CD4-positive, alpha-beta T cell treated with Interleukin-4 for 4 hours (primary cell): Measurements from ENCODE around the gene PCDHGA1.

Source experiments
- DNase-seq: peaks from one replicate; pipeline ENCODE4 v3.0.0-alpha.2; 2020

Gene PCDHGA1

DNA sequence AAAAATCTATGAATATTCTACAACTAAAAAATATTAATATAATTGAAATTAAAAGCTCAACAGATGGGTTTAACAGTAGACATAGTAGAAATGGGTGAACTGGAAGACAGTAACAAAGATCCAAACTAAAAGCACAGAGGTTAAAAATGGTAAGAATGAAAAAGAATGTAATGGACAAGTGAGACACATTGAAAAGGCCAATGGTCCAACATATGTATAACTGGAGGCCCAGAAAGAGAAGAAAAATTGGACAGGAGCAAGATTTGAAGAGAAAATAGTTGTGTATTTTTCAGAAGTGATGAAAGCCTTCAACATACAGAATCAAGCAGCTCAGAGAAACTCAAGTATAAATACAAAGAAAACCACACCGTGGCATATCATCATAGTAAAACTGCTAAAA lies 217.2 kb downstream of the PCDHGA1 start:
- DNase-seq: no peak

- DNase-seq: no peak
Observed at GRCh38 chr5:141547921-141548320, 217.6 kb downstream of the PCDHGA1 start.

- DNase-seq: peak; percentile 77
Observed at GRCh38 chr5:141557681-141558136, 227.4 kb downstream of the PCDHGA1 start.

GRCh38 chr5:141558150-141558549 lies 227.8 kb downstream of the PCDHGA1 start:
- no peak for DNase-seq

DNA sequence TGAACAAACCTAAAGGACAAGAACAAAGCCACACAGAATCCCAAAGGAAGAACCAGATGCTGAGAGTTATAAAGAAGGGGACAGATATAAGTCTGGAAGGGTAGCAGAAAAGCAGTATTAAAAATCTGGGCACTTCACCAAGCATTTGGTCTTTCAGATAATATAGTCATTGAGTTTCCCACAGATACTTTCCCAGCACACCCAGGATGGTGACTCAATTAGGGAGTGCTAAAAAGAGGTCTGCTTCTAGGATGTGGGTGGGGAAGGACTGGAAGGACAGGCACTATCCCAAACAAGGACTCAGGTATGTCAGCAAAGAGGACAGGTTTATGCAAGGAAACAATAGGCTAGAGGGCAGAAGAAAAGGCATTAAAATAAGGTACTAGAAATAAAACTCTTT lies 229.1 kb downstream of the PCDHGA1 start:
- no peak for DNase-seq

DNA sequence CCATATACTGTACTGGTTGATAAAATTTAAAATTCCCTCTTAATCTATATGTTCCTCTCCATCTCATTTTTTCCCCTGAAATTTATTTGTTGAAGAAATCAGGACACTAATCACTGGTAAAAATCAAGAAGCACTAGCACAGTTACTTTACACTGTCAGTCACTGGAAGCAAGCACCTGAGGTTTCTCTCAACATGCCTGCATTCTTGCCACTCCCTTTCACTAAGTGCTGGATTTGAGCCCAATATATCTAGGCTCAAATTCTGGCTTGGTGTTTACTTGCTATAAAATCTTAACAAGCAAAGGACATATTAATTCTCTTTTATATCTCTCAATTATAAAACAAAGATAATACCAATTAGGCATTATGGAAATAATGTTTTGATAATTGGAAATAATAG lies 229.8 kb downstream of the PCDHGA1 start:
- no peak for DNase-seq

- no peak for DNase-seq
Observed at GRCh38 chr5:141560725-141561483, 230.6 kb downstream of the PCDHGA1 start.
